WI38 (cell line): Measurements from ENCODE around the gene DISP2.
A peak's percentile ranks its signal among the peaks of the same experiment; 100 is the strongest.

ENCODE experiments used
- H3K4me3 ChIP-seq: 2 replicates; pipeline ENCODE4 v1.5.1; 2011; ENCODE audit warnings: low read depth, mild to moderate bottlenecking, control low read depth, low read length
- CTCF ChIP-seq: IDR thresholded peaks from 2 replicates; pipeline ENCODE4 v1.5.1; 2012; ENCODE audit warnings: low read depth, mild to moderate bottlenecking, control low read depth, low read length

Gene DISP2

GRCh38 chr15:40314723-40315276 is 43.2 kb upstream of the DISP2 start:
- H3K4me3 ChIP-seq = no peak overlapping the region
- no peak for TF ChIP-seq CTCF

- no peak overlapping the region for H3K4me3 ChIP-seq
- TF ChIP-seq CTCF = no peak
These were observed 41.1 kb upstream of the DISP2 start for GRCh38 chr15:40316931-40317330.

GRCh38 chr15:40317580-40317979 is 40.4 kb upstream of the DISP2 start:
- no peak overlapping the region for H3K4me3 ChIP-seq
- no peak for TF ChIP-seq CTCF

GRCh38 chr15:40320409-40320808 is 37.6 kb upstream of the DISP2 start:
- H3K4me3 ChIP-seq = no peak overlapping the region
- TF ChIP-seq CTCF = no peak

GRCh38 chr15:40320931-40321371 is 37.1 kb upstream of the DISP2 start:
- TF ChIP-seq CTCF = peak; percentile 87
- no peak overlapping the region for H3K4me3 ChIP-seq

GRCh38 chr15:40322531-40323238 is 35.3 kb upstream of the DISP2 start:
- TF ChIP-seq CTCF = no peak
- H3K4me3 ChIP-seq = peak overlapping the region; percentile 37

- TF ChIP-seq CTCF = peak; percentile 51
- H3K4me3 ChIP-seq = peak within 1 kb of the TSS; percentile 69
These were observed 34.6 kb upstream of the DISP2 start, which contains the start of gene INAFM2 for GRCh38 chr15:40323239-40323952. Gene INAFM2 (plus strand): TSS chr15:40323692. CDS start chr15:40324056, 364 bp downstream.
